Measurements from ENCODE around the gene FAM117A. TPM values are rescaled to one million over a fixed set of nuclear protein-coding genes. Genes with fewer than 3 reads are reported as not detected.

Gene FAM117A
- total and polyA plus RNA-seq, 10 of the 15 experiments (the other 5 are each of a cell fraction or from before 2014, with no cell fraction given) = 2.1 to 29.6 (median 20.0) TPM

DNA sequence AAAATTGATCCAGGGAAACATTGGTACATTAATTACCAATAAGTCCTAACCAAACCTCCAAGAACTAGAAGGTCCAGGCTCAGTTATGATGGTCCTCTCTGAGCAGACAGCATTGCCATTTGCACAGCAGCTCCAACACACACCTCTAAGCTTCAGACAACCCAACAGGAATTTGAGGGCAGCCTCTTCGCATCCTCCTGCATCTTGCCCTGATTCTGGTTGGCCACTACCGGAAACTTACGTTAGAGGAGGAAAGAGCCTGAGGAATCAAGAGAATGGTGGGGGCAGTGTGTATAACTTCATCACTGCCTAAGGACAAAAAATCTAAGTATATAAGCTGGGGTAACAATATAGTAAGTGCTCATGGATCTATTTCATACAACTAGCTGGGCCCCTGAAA is 15.7 kb downstream of the FAM117A start:
- Histone ChIP-seq H3K36me3 (ENCODE audit: control insufficient read depth in 2 of 2, insufficient read depth in 2 of 2, low read length in 1 of 2) (peaks cover 0 to 3% of the 10 kb centered on the region in 2 experiments; a peak in 1 of 4 replicates), H3K4me1 (ENCODE audit: control insufficient read depth, insufficient read depth, low read length) (peaks cover 57% of the 10 kb centered on the region), H3K27ac (ENCODE audit: control insufficient read depth, insufficient read depth) (peak overlapping the region; percentile 92), H2AFZ (ENCODE audit: control insufficient read depth, low read depth, low read length) (no peak overlapping the region), H4K20me1 (ENCODE audit: control insufficient read depth, insufficient read depth) (no peaks in the 10 kb centered on the region), H3K9ac (ENCODE audit: control insufficient read depth, insufficient read depth, low read length) (no peak overlapping the region), H3K9me3 (replicated peaks; ENCODE audit: control insufficient read depth, insufficient read depth, low read length) (no peaks in the 10 kb centered on the region), H3K4me2 (ENCODE audit: control insufficient read depth, insufficient read depth) (peak overlapping the region; percentile 94), H3K4me3 (no peak overlapping the region), H3K79me2 (ENCODE audit: control insufficient read depth, insufficient read depth, low read length) (peaks cover 35% of the 10 kb centered on the region), H3K27me3 (replicated peaks in 1 of 2; ENCODE audit: control insufficient read depth in 2 of 2, insufficient read depth in 2 of 2, low read length in 1 of 2) (no peaks in the 10 kb centered on the region)
- intact Hi-C loops (cut with micrococcal nuclease; ENCODE audit: unreplicated experiment) (no loop called here), in situ Hi-C loops (cut with MboI) (no loop called here)
- RAD21 ChIA-PET (ENCODE audit: unreplicated experiment) = interaction anchor here (0.9 to 3.7 kb wide), 11 partner anchors 10 to 181 kb away, joined by 3 to 36 read pairs (median 14); partner anchors contain the start of genes FAM117A, KAT7, SLC35B1 and SPOP
- TF ChIP-seq, protein P1, sequence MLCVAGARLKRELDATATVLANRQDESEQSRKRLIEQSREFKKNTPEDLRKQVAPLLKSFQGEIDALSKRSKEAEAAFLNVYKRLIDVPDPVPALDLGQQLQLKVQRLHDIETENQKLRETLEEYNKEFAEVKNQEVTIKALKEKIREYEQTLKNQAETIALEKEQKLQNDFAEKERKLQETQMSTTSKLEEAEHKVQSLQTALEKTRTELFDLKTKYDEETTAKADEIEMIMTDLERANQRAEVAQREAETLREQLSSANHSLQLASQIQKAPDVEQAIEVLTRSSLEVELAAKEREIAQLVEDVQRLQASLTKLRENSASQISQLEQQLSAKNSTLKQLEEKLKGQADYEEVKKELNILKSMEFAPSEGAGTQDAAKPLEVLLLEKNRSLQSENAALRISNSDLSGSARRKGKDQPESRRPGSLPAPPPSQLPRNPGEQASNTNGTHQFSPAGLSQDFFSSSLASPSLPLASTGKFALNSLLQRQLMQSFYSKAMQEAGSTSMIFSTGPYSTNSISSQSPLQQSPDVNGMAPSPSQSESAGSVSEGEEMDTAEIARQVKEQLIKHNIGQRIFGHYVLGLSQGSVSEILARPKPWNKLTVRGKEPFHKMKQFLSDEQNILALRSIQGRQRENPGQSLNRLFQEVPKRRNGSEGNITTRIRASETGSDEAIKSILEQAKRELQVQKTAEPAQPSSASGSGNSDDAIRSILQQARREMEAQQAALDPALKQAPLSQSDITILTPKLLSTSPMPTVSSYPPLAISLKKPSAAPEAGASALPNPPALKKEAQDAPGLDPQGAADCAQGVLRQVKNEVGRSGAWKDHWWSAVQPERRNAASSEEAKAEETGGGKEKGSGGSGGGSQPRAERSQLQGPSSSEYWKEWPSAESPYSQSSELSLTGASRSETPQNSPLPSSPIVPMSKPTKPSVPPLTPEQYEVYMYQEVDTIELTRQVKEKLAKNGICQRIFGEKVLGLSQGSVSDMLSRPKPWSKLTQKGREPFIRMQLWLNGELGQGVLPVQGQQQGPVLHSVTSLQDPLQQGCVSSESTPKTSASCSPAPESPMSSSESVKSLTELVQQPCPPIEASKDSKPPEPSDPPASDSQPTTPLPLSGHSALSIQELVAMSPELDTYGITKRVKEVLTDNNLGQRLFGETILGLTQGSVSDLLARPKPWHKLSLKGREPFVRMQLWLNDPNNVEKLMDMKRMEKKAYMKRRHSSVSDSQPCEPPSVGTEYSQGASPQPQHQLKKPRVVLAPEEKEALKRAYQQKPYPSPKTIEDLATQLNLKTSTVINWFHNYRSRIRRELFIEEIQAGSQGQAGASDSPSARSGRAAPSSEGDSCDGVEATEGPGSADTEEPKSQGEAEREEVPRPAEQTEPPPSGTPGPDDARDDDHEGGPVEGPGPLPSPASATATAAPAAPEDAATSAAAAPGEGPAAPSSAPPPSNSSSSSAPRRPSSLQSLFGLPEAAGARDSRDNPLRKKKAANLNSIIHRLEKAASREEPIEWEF (IDR thresholded peaks at IDR 0.05; ENCODE audit: insufficient replicate concordance, low read depth, low read length) = no peak
- TF ChIP-seq, protein P2, sequence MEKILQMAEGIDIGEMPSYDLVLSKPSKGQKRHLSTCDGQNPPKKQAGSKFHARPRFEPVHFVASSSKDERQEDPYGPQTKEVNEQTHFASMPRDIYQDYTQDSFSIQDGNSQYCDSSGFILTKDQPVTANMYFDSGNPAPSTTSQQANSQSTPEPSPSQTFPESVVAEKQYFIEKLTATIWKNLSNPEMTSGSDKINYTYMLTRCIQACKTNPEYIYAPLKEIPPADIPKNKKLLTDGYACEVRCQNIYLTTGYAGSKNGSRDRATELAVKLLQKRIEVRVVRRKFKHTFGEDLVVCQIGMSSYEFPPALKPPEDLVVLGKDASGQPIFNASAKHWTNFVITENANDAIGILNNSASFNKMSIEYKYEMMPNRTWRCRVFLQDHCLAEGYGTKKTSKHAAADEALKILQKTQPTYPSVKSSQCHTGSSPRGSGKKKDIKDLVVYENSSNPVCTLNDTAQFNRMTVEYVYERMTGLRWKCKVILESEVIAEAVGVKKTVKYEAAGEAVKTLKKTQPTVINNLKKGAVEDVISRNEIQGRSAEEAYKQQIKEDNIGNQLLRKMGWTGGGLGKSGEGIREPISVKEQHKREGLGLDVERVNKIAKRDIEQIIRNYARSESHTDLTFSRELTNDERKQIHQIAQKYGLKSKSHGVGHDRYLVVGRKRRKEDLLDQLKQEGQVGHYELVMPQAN (conservative IDR thresholded peaks at IDR 0.05) = no peak
- no peak for TF ChIP-seq CREB1 (IDR thresholded peaks at IDR 0.05; ENCODE audit: low read depth)
- no peak for TF ChIP-seq ESRRA (IDR thresholded peaks at IDR 0.05; ENCODE audit: low read length)
- no peak for TF ChIP-seq MYB (IDR thresholded peaks at IDR 0.05; ENCODE audit: borderline replicate concordance, low read depth, low read length)
- no peak for TF ChIP-seq ZBED1 (IDR thresholded peaks at IDR 0.05; ENCODE audit: borderline replicate concordance)
- no peak for TF ChIP-seq SMARCA5 (IDR thresholded peaks at IDR 0.05)
- TF ChIP-seq, protein P3, sequence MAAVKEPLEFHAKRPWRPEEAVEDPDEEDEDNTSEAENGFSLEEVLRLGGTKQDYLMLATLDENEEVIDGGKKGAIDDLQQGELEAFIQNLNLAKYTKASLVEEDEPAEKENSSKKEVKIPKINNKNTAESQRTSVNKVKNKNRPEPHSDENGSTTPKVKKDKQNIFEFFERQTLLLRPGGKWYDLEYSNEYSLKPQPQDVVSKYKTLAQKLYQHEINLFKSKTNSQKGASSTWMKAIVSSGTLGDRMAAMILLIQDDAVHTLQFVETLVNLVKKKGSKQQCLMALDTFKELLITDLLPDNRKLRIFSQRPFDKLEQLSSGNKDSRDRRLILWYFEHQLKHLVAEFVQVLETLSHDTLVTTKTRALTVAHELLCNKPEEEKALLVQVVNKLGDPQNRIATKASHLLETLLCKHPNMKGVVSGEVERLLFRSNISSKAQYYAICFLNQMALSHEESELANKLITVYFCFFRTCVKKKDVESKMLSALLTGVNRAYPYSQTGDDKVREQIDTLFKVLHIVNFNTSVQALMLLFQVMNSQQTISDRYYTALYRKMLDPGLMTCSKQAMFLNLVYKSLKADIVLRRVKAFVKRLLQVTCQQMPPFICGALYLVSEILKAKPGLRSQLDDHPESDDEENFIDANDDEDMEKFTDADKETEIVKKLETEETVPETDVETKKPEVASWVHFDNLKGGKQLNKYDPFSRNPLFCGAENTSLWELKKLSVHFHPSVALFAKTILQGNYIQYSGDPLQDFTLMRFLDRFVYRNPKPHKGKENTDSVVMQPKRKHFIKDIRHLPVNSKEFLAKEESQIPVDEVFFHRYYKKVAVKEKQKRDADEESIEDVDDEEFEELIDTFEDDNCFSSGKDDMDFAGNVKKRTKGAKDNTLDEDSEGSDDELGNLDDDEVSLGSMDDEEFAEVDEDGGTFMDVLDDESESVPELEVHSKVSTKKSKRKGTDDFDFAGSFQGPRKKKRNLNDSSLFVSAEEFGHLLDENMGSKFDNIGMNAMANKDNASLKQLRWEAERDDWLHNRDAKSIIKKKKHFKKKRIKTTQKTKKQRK (IDR thresholded peaks at IDR 0.05; ENCODE audit: low read depth, low read length) = no peak
- 1% methylated on average over 3 of the region's 3 CpGs for WGBS (ENCODE audit: insufficient coverage, insufficient replicate concordance, low lambda C conversion rate, missing lambda C conversion rate)
- FAIRE-seq = no peak
- ATAC-seq = no peak
- no peak for DNase-seq (ENCODE audit: low read depth, low spot score)
- no TSS peak for BruUV-seq (replicated peaks)
- CTCF ChIA-PET = interaction anchor here (0.7 to 5.0 kb wide), 14 partner anchors 9 to 346 kb away, joined by 3 to 36 read pairs (median 3); partner anchors contain the start of genes FAM117A, KAT7 and SLC35B1
- POLR2A ChIA-PET = interaction anchor here (0.5 to 5.5 kb wide), 11 partner anchors 8 to 1098 kb away, joined by 3 to 116 read pairs (median 5); partner anchors contain the start of genes FAM117A, KAT7 and SLC35B1
- SMC1A ChIA-PET (ENCODE audit: uncharacterized antibody, unreplicated experiment) = interaction anchor here (0.7 to 7.6 kb wide), 15 partner anchors 9 to 406 kb away, joined by 3 to 128 read pairs (median 4); partner anchors contain the start of genes FAM117A, KAT7 and SLC35B1

All from GM12878 (cell line).